Panc1 (cell line): ENCODE results near the gene HSBP1L1. TPM values are rescaled to one million over a fixed set of nuclear protein-coding genes. Genes with fewer than 3 reads are reported as not detected.

ENCODE experiments used
- ATAC-seq: fragments of 200-7000 bp; cut with Tn5 transposase; 2 replicates; pipeline ENCODE4 v1.9.1; 2020; ENCODE audit warnings: mild to moderate bottlenecking, moderate library complexity
- Bru-seq: library from RNA; stranded (reverse); fragments of 400-500 nt; gene quantifications from one replicate; lab custom pipeline; 2021; lab: Mats Ljungman, UMichigan
- BruChase-seq, 2 experiments: library from RNA; stranded (reverse); fragments of 400-500 nt; gene quantifications; one replicate each; lab custom pipeline; 2021; lab: Mats Ljungman, UMichigan
- BruUV-seq: library from RNA; stranded (reverse); fragments of 400-500 nt; replicated peaks from 2 replicates; lab custom pipeline; 2021; lab: Mats Ljungman, UMichigan
- CTCF ChIA-PET: fragments of 300-600 bp; sonication (Branson Sonifier 250); formaldehyde crosslinking; loops from one replicate; lab custom pipeline; 2022; ENCODE audit warnings: antibody characterized with exemption; lab: Charles Lee
- POLR2A ChIA-PET: fragments of 300-600 bp; sonication (Branson Sonifier 250); formaldehyde crosslinking; loops from one replicate; lab custom pipeline; 2022; ENCODE audit warnings: antibody characterized with exemption; lab: Charles Lee
- DNase-seq: peaks from one replicate; pipeline ENCODE4 v3.0.0-alpha.2; 2010; ENCODE audit warnings: low read depth, low spot score
- H3K27ac ChIP-seq: 2 replicates; pipeline ENCODE4 v1.5.1; 2011; ENCODE audit warnings: mild to moderate bottlenecking, low read length, inconsistent platforms
- H3K27me3 ChIP-seq: fragments of 200-500 bp; sonication (Bioruptor generic); 2 replicates; pipeline ENCODE4 v1.6.0; 2014; ENCODE audit warnings: low read length, inconsistent platforms; ENCODE audit not compliant: control insufficient read depth, insufficient read depth
- H3K36me3 ChIP-seq: fragments of 200-500 bp; sonication (Bioruptor generic); 2 replicates; pipeline ENCODE4 v1.5.1; 2014; ENCODE audit warnings: inconsistent platforms, mild to moderate bottlenecking, low read length, moderate library complexity; ENCODE audit not compliant: control insufficient read depth, insufficient read depth
- H3K4me1 ChIP-seq: 2 replicates; pipeline ENCODE4 v1.5.1; 2011; ENCODE audit warnings: inconsistent platforms, mild to moderate bottlenecking, low read length, moderate library complexity; ENCODE audit not compliant: control insufficient read depth, insufficient read depth
- H3K4me3 ChIP-seq, 2 experiments: 2 replicates each; pipeline ENCODE4 v1.5.1; 2011 to 2012; ENCODE audit warnings: low read depth in 2 of 2, low read length in 2 of 2, mild to moderate bottlenecking in 2 of 2, inconsistent platforms in 1 of 2, moderate library complexity in 1 of 2
- H3K9me3 ChIP-seq: fragments of 200-500 bp; sonication (Bioruptor generic); 2 replicates; pipeline ENCODE4 v1.5.1; 2014; ENCODE audit warnings: low read depth, mild to moderate bottlenecking, inconsistent platforms, low read length, moderate library complexity; ENCODE audit not compliant: control insufficient read depth, insufficient read depth
- POLR2AphosphoS5 ChIP-seq: IDR thresholded peaks from 2 replicates; pipeline ENCODE4 v1.6.1; 2012; ENCODE audit warnings: mild to moderate bottlenecking, low read depth, low read length, moderate library complexity
- SIN3A ChIP-seq: IDR thresholded peaks from 2 replicates; pipeline ENCODE4 v1.6.1; 2012; ENCODE audit warnings: low read depth, mild to moderate bottlenecking, low read length, moderate library complexity, borderline replicate concordance; ENCODE audit not compliant: insufficient read depth
- TCF7L2 ChIP-seq: IDR thresholded peaks from 2 replicates; pipeline ENCODE4 v1.6.1; 2011; ENCODE audit warnings: mild to moderate bottlenecking, low read depth, low read length, inconsistent platforms
- in situ Hi-C: cut with HindIII; loops from 2 replicates; pipeline ENCODE4 v1.10.0; 2016; ENCODE audit warnings: low sequenced_read_pairs, low pct_unique_long_range_greater_than_20kb
- intact Hi-C: fragments of 100-400 bp; cut with micrococcal nuclease; formaldehyde crosslinking; loops from one replicate; pipeline ENCODE4 v1.10.0; 2022; ENCODE audit not compliant: unreplicated experiment
- long read RNA-seq: library from polyadenylated mRNA; unstranded; transcript quantifications from one replicate; pipeline ENCODE4 v2.0.0, GENCODE V29; 2021; ENCODE audit not compliant: unreplicated experiment
- polyA plus RNA-seq: library from polyadenylated mRNA; unstranded; fragments of >200 nt; gene quantifications from one replicate; pipeline ENCODE4 v1.2.1, GENCODE V29; 2012; ENCODE audit warnings: missing spikeins; ENCODE audit not compliant: insufficient read length
- total RNA-seq: library from RNA; stranded (reverse); gene quantifications from one replicate; pipeline ENCODE4 v1.2.1, GENCODE V29; 2021; ENCODE audit not compliant: unreplicated experiment
- TF ChIP-seq, protein P1 (sequence below), 2 experiments: IDR thresholded peaks; 2 replicates each; pipeline ENCODE4 v1.6.1; 2011 to 2012; ENCODE audit warnings: low read depth in 2 of 2, control low read depth in 1 of 2, low read length in 1 of 2, mild to moderate bottlenecking in 1 of 2, moderate library complexity in 1 of 2; ENCODE audit not compliant: insufficient read depth in 1 of 2
- TF ChIP-seq, protein P2 (sequence below): fragments of 450-650 bp; IDR thresholded peaks from 2 replicates; pipeline ENCODE4 v1.5.1; 2017; ENCODE audit warnings: mild to moderate bottlenecking

Gene HSBP1L1
- total RNA-seq = 45.4 TPM
- polyA plus RNA-seq = 36.4 TPM
- percentile 84 among the genes with signal in this experiment for Bru-seq, nascent RNA
- percentile 86 among the genes with signal in this experiment for BruChase-seq, experiment 1, labeled RNA remaining after a 2-hour chase
- BruChase-seq, experiment 2, labeled RNA remaining after a 6-hour chase = percentile 84 among the genes with signal in this experiment
- long read RNA-seq, transcript HSBP1L1-204 (1 exons, 775 nt) = minor isoform, 15 of 40 reads
- long read RNA-seq, transcript HSBP1L1-201 (4 exons, 771 nt) = major isoform, 16 of 40 reads
- long read RNA-seq, partial matches to known transcripts = 0 of 40 reads
- long read RNA-seq, other reads (novel, unspliced or antisense) = 3 of 40 reads

DNA sequence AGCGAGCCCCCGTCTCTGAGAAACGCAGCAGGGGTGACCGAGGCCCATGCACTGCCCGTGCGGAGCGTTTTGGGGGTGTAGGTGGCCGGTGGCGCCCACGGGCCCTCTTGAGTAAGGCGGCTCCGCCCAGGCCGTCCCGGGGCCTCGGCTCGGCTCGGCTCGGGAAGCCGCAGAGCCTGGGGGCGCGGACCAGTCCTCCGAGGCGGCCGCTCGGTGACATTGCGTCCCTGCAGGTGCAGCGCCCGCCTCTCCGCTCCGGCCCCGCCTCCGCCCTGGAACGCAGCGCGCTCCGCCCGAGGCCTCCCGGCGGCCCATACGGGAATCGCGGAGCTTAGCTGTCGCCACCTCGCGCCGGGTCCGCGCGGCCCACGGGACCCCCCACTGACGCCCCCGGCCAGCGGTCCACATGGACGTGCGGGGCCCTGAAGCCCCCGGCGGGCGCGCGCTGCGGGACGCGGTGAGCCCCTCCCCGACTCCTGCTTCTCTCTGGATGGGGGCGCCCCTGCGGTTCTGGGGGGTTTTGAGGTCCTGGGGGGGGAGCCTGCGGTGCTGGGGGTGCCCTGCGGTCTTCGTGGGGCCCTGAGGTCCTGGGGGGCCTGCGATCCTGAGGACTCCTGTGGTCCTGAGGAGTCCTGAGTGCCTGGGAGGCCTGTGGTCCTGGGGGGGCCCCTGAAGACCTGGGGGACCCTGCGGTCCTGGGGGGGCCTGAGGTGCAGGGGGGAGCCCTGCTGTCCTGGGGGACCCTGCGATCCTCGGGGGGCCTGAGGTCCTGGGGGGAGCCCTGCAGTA is at the start of gene HSBP1L1:
Gene HSBP1L1, plus strand, starts transcription at position 314 of the 789 bp plus-strand sequence. Its CDS starts 93 bp downstream, at position 407.
- peak within 1 kb of the TSS; percentile 69 to 80 for H3K4me3 ChIP-seq
- intact Hi-C loops = no loop called here
- DNase-seq (no peak), ATAC-seq (peak; percentile 87)
- H3K4me1 ChIP-seq = peaks cover 31% of the 10 kb centered on the region
- no peaks in the 10 kb centered on the region for H3K36me3 ChIP-seq
- H3K27me3 ChIP-seq = no peaks in the 10 kb centered on the region
- ChIA-PET CTCF (interaction anchor here (0.8 kb wide), 1 partner anchor 11 kb away, joined by 11 read pairs; no protein-coding TSS in a partner anchor), POLR2A (interaction anchor here (0.7 kb wide), 1 partner anchor 11 kb away, joined by 12 read pairs; no protein-coding TSS in a partner anchor)
- BruUV-seq = no TSS peak
- in situ Hi-C loops = no loop called here
- H3K27ac ChIP-seq = peak within 1 kb of the TSS; percentile 93
- no peaks in the 10 kb centered on the region for H3K9me3 ChIP-seq
- 0 out of 2 replicates have a peak, but pooled peaks have one; percentile 65 for TF ChIP-seq SIN3A
- TF ChIP-seq POLR2AphosphoS5 = no peak; the same call in 1 of the 2 replicates

DNA sequence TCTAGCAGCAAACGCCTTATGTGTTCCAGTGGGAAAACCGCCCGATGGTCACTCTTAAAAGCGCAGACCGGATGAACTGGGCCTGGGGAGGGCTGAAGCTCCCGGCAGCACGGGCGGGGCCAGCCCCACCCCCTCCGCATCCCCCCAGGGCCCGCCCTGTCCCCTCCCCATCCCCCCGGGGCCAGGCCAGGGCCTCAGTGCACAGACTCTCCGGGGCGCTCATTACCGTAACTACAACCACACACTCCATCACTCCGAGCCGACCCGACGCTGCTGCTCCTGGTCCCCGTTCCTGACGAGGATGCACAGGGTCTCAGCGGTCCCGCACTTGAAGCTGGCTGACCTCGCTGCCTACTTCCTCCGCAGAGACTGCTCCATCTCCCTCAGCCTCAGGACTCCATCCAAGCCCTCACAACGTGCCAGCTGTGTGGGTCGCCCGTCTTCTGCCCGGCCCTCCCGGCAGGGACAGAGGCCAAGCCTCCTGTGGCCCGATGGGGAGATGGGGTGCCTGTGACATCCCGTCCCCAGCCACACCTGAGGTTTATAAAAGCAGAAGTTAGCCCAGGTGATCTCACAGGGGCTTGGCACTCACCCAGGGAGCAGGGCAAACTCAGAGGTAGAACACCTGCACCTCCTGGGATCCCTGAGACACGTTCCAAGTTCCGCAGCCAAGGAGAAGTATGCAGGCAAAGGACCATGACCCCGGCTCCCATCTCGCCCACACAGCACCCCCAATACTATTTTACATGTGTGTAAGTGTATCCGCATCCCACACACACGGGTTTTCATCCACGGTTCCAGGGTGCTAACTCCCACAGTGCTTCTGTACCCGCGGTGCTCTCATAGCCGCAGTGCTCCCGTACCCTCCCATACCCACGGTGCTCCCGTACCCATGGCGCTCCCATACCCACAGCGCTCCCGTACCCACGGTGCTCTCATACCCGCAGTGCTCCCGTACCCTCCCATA is 49.0 kb upstream of the HSBP1L1 start:
- TF ChIP-seq TCF7L2 (no peak), POLR2AphosphoS5 (no peak), SIN3A (no peak)
- TF ChIP-seq, protein P1, sequence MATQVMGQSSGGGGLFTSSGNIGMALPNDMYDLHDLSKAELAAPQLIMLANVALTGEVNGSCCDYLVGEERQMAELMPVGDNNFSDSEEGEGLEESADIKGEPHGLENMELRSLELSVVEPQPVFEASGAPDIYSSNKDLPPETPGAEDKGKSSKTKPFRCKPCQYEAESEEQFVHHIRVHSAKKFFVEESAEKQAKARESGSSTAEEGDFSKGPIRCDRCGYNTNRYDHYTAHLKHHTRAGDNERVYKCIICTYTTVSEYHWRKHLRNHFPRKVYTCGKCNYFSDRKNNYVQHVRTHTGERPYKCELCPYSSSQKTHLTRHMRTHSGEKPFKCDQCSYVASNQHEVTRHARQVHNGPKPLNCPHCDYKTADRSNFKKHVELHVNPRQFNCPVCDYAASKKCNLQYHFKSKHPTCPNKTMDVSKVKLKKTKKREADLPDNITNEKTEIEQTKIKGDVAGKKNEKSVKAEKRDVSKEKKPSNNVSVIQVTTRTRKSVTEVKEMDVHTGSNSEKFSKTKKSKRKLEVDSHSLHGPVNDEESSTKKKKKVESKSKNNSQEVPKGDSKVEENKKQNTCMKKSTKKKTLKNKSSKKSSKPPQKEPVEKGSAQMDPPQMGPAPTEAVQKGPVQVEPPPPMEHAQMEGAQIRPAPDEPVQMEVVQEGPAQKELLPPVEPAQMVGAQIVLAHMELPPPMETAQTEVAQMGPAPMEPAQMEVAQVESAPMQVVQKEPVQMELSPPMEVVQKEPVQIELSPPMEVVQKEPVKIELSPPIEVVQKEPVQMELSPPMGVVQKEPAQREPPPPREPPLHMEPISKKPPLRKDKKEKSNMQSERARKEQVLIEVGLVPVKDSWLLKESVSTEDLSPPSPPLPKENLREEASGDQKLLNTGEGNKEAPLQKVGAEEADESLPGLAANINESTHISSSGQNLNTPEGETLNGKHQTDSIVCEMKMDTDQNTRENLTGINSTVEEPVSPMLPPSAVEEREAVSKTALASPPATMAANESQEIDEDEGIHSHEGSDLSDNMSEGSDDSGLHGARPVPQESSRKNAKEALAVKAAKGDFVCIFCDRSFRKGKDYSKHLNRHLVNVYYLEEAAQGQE (IDR thresholded peaks at IDR 0.05; ENCODE audit: insufficient read depth in 1 of 2, low read depth in 2 of 2, low read length in 1 of 2) = no peak
- TF ChIP-seq, protein P2, sequence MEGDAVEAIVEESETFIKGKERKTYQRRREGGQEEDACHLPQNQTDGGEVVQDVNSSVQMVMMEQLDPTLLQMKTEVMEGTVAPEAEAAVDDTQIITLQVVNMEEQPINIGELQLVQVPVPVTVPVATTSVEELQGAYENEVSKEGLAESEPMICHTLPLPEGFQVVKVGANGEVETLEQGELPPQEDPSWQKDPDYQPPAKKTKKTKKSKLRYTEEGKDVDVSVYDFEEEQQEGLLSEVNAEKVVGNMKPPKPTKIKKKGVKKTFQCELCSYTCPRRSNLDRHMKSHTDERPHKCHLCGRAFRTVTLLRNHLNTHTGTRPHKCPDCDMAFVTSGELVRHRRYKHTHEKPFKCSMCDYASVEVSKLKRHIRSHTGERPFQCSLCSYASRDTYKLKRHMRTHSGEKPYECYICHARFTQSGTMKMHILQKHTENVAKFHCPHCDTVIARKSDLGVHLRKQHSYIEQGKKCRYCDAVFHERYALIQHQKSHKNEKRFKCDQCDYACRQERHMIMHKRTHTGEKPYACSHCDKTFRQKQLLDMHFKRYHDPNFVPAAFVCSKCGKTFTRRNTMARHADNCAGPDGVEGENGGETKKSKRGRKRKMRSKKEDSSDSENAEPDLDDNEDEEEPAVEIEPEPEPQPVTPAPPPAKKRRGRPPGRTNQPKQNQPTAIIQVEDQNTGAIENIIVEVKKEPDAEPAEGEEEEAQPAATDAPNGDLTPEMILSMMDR = no peak
- in situ Hi-C loops (no loop called here), intact Hi-C loops (no loop called here)
- Histone ChIP-seq H3K4me3 (no peak overlapping the region), H3K27ac (no peak overlapping the region), H3K27me3 (no peaks in the 10 kb centered on the region), H3K4me1 (0 out of 2 replicates have a peak, but pooled peaks cover 3% of the 10 kb centered on the region), H3K36me3 (no peaks in the 10 kb centered on the region), H3K9me3 (no peaks in the 10 kb centered on the region)
- CTCF ChIA-PET = no interaction called here
- BruUV-seq = TSS peak; percentile 62
- no peak for ATAC-seq
- DNase-seq = no peak
- POLR2A ChIA-PET = interaction anchor here (0.6 kb wide), 1 partner anchor 11 kb away, joined by 25 read pairs; no protein-coding TSS in a partner anchor
